ENCODE results near the gene TBL3. TPM values are rescaled to one million over a fixed set of nuclear protein-coding genes. Genes with fewer than 3 reads are reported as not detected.
A peak's percentile ranks its signal among the peaks of the same experiment; 100 is the strongest.
"Not testable (repeated sequence)": the region's sequence is repeated elsewhere in the genome, so short reads cannot be mapped to it uniquely, and the experiment has no call there.

TBL3 gene
- total and polyA plus RNA-seq, 12 donors = 18.5 to 71.1 (median 22.3) TPM

DNA sequence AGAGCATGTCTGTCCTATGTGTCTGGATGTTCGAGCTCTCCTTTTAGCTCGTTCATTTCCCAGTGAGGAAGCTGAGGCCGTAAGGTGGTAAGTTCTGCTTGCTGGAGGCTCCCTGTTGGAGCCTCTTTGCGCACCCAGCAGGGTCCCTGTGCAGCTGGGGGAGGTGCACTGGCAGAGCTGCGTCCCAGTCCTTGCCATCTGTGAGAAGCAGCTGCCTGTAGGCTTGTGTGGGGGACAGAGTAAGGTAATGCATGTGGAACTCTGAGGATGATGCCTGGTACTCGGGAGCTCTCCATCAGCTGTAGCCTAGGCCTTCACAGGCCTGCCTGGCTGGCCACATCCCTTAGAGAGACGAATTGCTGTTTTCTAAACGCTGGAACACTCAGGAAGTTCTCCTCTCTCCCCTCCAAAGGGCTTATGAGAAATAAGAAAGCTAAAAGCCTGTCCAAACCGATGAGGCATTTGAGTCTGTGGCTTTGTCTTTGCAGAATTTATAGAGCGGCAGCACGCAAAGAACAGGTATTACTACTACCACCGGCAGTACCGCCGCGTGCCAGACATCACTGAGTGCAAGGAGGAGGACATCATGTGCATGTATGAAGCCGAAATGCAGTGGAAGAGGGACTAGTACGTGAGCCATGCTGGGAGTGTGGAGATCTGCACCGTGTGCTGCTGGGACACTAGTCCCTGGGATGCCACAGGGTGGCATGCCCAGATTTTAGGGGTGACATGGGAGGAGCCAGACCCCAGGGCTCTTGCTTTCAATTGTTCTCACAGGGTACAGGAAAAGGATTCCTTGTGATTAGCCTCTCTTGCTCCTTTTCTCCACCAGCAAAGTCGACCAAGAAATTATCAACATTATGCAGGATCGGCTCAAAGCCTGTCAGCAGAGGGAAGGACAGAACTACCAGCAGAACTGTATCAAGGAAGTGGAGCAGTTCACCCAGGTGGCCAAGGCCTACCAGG lies 10.9 kb upstream of the TBL3 start:
- intact Hi-C loops (cut with DNase I) = no loop called here
- H3K4me1 ChIP-seq = peaks cover 10 to 57% (median 40%) of the 10 kb centered on the region in 9 donors
- 49 to 53% methylated on average over 20 of the region's 20 CpGs for WGBS, 2 donors
- peak overlapping the region in 8 of 10 donors; percentile 88 to 98 (median 96) for H3K27ac ChIP-seq
- peaks cover 0 to 36% (median 30%) of the 10 kb centered on the region in 9 donors for H3K36me3 ChIP-seq
- ATAC-seq = no peak
- TF ChIP-seq, protein P1, sequence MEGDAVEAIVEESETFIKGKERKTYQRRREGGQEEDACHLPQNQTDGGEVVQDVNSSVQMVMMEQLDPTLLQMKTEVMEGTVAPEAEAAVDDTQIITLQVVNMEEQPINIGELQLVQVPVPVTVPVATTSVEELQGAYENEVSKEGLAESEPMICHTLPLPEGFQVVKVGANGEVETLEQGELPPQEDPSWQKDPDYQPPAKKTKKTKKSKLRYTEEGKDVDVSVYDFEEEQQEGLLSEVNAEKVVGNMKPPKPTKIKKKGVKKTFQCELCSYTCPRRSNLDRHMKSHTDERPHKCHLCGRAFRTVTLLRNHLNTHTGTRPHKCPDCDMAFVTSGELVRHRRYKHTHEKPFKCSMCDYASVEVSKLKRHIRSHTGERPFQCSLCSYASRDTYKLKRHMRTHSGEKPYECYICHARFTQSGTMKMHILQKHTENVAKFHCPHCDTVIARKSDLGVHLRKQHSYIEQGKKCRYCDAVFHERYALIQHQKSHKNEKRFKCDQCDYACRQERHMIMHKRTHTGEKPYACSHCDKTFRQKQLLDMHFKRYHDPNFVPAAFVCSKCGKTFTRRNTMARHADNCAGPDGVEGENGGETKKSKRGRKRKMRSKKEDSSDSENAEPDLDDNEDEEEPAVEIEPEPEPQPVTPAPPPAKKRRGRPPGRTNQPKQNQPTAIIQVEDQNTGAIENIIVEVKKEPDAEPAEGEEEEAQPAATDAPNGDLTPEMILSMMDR (IDR thresholded peaks at IDR 0.05) = no peak
- DNase-seq = no peak
- no peaks in the 10 kb centered on the region for H3K27me3 ChIP-seq
- H3K4me3 ChIP-seq = peak overlapping the region in 9 of 10 donors; percentile 63 to 99 (median 96)
- no peaks in the 10 kb centered on the region for H3K9me3 ChIP-seq

DNA sequence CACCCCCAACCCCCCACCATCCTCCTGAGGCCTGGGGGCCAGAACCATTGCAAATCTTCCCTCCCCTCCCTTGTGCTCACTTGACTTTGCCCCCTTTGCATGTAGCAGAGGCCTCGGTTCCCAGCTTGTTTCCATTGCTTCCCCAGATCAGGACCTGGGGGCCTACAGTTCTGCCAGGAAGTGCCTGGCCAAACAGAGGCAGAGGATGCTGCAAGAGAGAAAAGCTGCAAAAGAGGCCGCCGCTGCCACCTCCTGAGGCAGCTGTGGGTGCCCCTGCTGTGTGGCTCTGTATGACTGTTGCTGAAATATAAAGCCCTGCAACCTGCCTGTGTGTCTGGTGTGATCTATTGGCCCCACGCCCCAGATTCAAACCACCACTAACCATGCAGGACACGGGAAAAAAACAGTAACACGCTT lies 10.2 kb upstream of the TBL3 start:
- intact Hi-C loops (cut with DNase I) = no loop called here
- DNase-seq (no peak), ATAC-seq (no peak)
- no peaks in the 10 kb centered on the region for H3K27me3 ChIP-seq
- peaks cover 10 to 58% (median 44%) of the 10 kb centered on the region in 9 donors for H3K4me1 ChIP-seq
- H3K27ac ChIP-seq = no peak overlapping the region
- H3K9me3 ChIP-seq = no peaks in the 10 kb centered on the region
- 64 to 67% methylated on average over 6 of the region's 6 CpGs for WGBS, 2 donors
- H3K36me3 ChIP-seq = peaks cover 0 to 36% (median 30%) of the 10 kb centered on the region in 9 donors
- TF ChIP-seq, protein P1 (IDR thresholded peaks at IDR 0.05) = no peak
- no peak overlapping the region for H3K4me3 ChIP-seq

DNA sequence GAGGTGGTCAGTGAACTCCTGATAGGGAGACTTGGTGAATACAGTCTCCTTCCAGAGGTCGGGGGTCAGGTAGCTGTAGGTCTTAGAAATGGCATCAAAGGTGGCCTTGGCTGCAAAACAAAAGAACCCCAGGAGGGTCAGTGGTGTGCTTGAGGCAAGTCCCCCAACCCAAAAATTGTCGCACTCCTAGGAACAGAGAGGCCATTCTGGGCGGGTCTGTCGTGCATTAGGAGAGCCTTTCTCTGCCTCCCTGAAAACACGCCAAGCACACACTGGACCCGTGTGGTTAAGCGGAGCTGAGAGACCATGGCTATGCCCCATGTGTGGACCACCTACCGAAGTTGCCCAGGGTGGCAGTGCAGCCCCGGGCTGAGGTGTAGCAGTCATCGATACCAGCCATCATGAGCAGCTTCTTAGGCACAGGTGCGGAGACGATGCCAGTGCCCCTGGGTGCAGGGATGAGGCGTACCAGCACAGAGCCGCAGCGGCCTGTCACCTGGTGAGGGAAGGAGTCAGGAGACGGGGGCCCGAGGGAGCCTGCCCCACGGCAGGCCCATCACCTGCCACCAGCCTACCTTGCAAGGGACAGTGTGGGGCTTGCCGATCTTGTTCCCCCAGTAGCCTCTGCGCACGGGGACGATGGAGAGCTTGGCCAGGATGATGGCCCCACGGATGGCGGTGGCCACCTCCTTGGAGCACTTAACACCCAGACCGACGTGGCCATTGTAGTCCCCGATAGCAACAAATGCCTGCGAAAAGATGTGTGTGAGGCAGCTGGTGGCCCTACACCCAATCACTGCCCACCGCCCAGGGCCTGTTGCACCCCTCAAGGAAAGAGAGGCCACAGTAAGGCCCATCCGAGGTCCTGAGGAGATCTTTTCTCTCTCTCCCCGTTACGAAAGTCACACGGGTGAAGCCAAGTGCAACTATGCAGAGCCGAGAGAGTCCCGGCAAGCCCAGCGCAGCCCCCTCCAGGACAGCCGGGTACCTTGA lies 9.4 kb upstream of the TBL3 start:
- DNase-seq; H3K9me3 ChIP-seq; intact Hi-C loops (cut with DNase I); H3K27me3 ChIP-seq; ATAC-seq: not testable (repeated sequence)
- Histone ChIP-seq H3K4me3 (peak overlapping the region in 1 of 10 donors; percentile 90), H3K27ac (peak overlapping the region in 1 of 10 donors; percentile 99), H3K36me3 (peaks cover 0 to 36% (median 30%) of the 10 kb centered on the region in 9 donors), H3K4me1 (peaks cover 10 to 58% (median 44%) of the 10 kb centered on the region in 9 donors)
- 85 to 88% methylated on average over 35 to 37 of the region's 37 CpGs for WGBS, 2 donors

- WGBS, 2 donors = 8 to 13% methylated on average over 44 of the region's 44 CpGs
- ATAC-seq (peak; percentile 0 to 36 (median 18)), DNase-seq (peak in 1 of 2 donors; percentile 60)
- intact Hi-C loops (cut with DNase I) = no loop called here
- H3K27me3 ChIP-seq = no peaks in the 10 kb centered on the region
- peaks cover 10 to 54% (median 41%) of the 10 kb centered on the region in 9 donors for H3K4me1 ChIP-seq
- H3K9me3 ChIP-seq = no peaks in the 10 kb centered on the region
- H3K27ac ChIP-seq = peak overlapping the region; percentile 80 to 100 (median 96)
- H3K4me3 ChIP-seq = peak overlapping the region; percentile 55 to 100 (median 92)
- H3K36me3 ChIP-seq = peaks cover 0 to 36% (median 30%) of the 10 kb centered on the region in 9 donors
- TF ChIP-seq, protein P1 (IDR thresholded peaks at IDR 0.05) = peak in 5 of 9 donors; percentile 11 to 55 (median 42)
These were observed 7.9 kb upstream of the TBL3 start for GRCh38 chr16:1963806-1964505.
